Mesothelial cell of epicardium (in vitro differentiated cells): Measurements from ENCODE around the gene C3orf20. TPM values are rescaled to one million over a fixed set of nuclear protein-coding genes. Genes with fewer than 3 reads are reported as not detected.

Experiments
- DNase-seq, 2 experiments: peaks; one replicate each; pipeline ENCODE4 v3.0.0; 2021; ENCODE audit warnings: low spot score in 2 of 2; ENCODE audit not compliant: unreplicated experiment in 2 of 2
- H3K27ac Mint-ChIP-seq: 2 replicates; pipeline ENCODE4 v1.8.0; 2021; ENCODE audit warnings: mixed read lengths
- H3K27me3 Mint-ChIP-seq: 2 replicates; pipeline ENCODE4 v1.8.0; 2021; ENCODE audit warnings: low read depth, mixed read lengths
- H3K36me3 Mint-ChIP-seq: 2 replicates; pipeline ENCODE4 v1.8.0; 2021; ENCODE audit warnings: mixed read lengths
- H3K4me1 Mint-ChIP-seq: 2 replicates; pipeline ENCODE4 v1.8.0; 2021; ENCODE audit warnings: mixed read lengths
- H3K4me3 Mint-ChIP-seq: 2 replicates; pipeline ENCODE4 v1.8.0; 2021; ENCODE audit warnings: mild to moderate bottlenecking, moderate library complexity, mixed read lengths
- H3K9me3 Mint-ChIP-seq: 2 replicates; pipeline ENCODE4 v1.8.0; 2021; ENCODE audit warnings: mixed read lengths
- CTCF ChIP-seq: fragments of 200-600 bp; sonication (generic); IDR thresholded peaks from one replicate; pipeline ENCODE4 v1.5.0; 2021; ENCODE audit warnings: antibody characterized with exemption; ENCODE audit not compliant: unreplicated experiment
- total RNA-seq: library from RNA; stranded (reverse); gene quantifications from 3 replicates; pipeline ENCODE4 v1.2.1, GENCODE V29; 2021

Gene C3orf20
- total RNA-seq, 1 donor from 2014 or later = 0.13 TPM

DNA sequence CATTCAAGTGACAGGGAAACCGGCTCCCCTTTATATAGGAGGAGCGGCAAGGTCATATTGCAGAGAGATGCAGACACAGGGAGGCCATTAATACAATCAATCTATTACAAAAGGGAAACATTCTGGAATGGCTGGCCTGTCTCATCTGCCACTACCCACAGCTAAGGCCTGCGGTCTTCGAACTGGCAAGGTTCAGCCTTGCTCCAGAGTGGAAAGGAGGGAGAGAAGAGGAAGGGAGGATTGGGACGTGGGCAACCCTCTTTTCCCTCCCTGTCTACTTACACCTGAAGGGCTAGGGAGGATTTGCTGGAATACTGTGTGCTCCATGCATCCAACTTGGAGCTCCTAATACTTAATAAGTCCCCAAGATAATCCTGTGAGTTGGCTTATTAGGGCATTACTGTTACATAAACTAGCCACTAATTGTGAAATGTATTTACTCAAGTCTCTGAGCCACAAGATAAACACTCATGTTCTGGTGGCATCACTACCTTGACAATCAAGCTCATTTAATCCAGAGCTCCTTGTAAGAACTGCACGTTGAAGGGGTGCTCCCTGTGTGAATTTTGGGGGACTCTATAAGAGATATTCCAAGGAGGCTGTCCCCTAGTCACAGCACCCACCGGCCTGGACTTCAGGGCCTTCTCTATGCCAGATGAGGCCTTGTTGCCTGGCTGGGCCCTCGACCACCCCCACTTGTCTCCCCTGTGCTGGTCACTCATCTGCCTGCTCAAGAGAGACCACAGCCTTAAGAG lies 43.1 kb upstream of the C3orf20 start:
- no peak for TF ChIP-seq CTCF
- H3K9me3 Mint-ChIP-seq = peaks cover 7% of the 10 kb centered on the region
- H3K27ac Mint-ChIP-seq = no peak overlapping the region
- no peak for DNase-seq
- H3K4me3 Mint-ChIP-seq = no peak overlapping the region
- peaks cover 55% of the 10 kb centered on the region for H3K27me3 Mint-ChIP-seq
- peaks cover 6% of the 10 kb centered on the region for H3K4me1 Mint-ChIP-seq
- H3K36me3 Mint-ChIP-seq = no peaks in the 10 kb centered on the region

DNA sequence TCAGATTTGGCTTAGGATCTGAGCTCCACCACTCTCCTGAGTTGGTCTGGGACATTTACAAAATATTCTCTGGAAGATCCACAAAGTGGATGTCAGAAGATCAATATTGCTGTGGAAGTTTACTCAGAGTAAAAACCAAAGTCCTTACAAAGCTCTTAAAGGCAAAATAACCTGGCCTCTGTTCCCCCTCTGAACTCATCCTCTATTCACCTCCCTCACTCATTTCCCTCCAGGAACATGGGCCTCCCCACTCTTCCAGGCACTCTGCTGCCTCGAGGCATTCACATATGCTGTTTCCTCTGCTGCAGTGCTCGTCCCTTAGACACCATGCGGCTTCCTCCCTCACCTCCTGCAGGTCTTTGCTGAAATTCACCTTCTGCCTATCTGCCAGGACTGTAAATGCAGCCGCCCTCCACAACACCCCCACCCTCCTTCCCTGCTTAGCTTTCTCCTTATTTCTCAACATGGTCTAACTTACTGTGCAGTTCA lies 42.5 kb upstream of the C3orf20 start:
- Mint-ChIP-seq H3K4me3 (no peak overlapping the region), H3K27ac (no peak overlapping the region), H3K36me3 (no peaks in the 10 kb centered on the region), H3K9me3 (peaks cover 7% of the 10 kb centered on the region), H3K27me3 (peaks cover 59% of the 10 kb centered on the region), H3K4me1 (peaks cover under 1% of the 10 kb centered on the region)
- no peak for TF ChIP-seq CTCF
- no peak for DNase-seq

GRCh38 chr3:14633417-14633816 lies 41.5 kb upstream of the C3orf20 start:
- Mint-ChIP-seq H3K27me3 (peaks cover 68% of the 10 kb centered on the region), H3K27ac (no peak overlapping the region), H3K4me1 (no peaks in the 10 kb centered on the region), H3K36me3 (no peaks in the 10 kb centered on the region), H3K4me3 (no peak overlapping the region), H3K9me3 (peaks cover under 1% of the 10 kb centered on the region)
- DNase-seq = no peak
- TF ChIP-seq CTCF = no peak

- H3K4me3 Mint-ChIP-seq = no peak overlapping the region
- H3K4me1 Mint-ChIP-seq = no peaks in the 10 kb centered on the region
- H3K27me3 Mint-ChIP-seq = peaks cover 74% of the 10 kb centered on the region
- no peaks in the 10 kb centered on the region for H3K9me3 Mint-ChIP-seq
- peak; percentile 69 for TF ChIP-seq CTCF
- H3K36me3 Mint-ChIP-seq = no peaks in the 10 kb centered on the region
- no peak overlapping the region for H3K27ac Mint-ChIP-seq
- DNase-seq = no peak
These were observed 41.0 kb upstream of the C3orf20 start for GRCh38 chr3:14633819-14634424.

DNA sequence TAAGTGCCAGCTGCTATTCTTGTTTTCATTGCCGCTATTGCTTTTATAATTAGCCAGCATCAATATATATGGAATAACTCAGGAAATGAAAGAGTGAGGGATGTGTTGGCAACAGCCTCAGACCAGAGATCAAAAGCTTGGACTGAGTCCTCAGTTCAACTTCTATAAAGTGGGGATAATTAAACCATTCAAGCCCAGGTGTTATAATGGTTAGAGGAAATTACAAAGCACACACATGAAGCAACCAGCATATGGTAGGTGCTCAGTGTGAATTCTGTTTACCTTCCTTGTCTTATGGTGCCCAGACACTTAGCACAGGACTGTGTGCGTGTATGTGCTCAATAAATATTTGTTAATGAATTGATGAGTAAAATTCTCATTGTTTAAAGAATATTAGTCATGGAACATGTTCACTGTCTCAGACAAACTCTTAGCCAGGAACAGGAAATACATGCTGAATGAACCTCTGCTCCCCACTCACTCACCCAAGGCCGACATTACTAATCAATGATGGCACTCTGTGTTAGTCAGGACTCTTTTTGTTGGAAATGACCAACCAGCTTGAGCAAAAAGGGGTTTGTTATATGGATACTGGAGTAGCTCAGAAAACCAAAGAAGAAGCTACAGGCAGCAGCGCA lies 40.1 kb upstream of the C3orf20 start:
- no peak overlapping the region for H3K27ac Mint-ChIP-seq
- no peaks in the 10 kb centered on the region for H3K4me1 Mint-ChIP-seq
- no peaks in the 10 kb centered on the region for H3K9me3 Mint-ChIP-seq
- no peak for DNase-seq
- no peak overlapping the region for H3K4me3 Mint-ChIP-seq
- no peak for TF ChIP-seq CTCF
- peaks cover 78% of the 10 kb centered on the region for H3K27me3 Mint-ChIP-seq
- H3K36me3 Mint-ChIP-seq = no peaks in the 10 kb centered on the region
